ENCODE results near the gene CASZ1.
A peak's percentile ranks its signal among the peaks of the same experiment; 100 is the strongest.

The CASZ1 gene, protein sequence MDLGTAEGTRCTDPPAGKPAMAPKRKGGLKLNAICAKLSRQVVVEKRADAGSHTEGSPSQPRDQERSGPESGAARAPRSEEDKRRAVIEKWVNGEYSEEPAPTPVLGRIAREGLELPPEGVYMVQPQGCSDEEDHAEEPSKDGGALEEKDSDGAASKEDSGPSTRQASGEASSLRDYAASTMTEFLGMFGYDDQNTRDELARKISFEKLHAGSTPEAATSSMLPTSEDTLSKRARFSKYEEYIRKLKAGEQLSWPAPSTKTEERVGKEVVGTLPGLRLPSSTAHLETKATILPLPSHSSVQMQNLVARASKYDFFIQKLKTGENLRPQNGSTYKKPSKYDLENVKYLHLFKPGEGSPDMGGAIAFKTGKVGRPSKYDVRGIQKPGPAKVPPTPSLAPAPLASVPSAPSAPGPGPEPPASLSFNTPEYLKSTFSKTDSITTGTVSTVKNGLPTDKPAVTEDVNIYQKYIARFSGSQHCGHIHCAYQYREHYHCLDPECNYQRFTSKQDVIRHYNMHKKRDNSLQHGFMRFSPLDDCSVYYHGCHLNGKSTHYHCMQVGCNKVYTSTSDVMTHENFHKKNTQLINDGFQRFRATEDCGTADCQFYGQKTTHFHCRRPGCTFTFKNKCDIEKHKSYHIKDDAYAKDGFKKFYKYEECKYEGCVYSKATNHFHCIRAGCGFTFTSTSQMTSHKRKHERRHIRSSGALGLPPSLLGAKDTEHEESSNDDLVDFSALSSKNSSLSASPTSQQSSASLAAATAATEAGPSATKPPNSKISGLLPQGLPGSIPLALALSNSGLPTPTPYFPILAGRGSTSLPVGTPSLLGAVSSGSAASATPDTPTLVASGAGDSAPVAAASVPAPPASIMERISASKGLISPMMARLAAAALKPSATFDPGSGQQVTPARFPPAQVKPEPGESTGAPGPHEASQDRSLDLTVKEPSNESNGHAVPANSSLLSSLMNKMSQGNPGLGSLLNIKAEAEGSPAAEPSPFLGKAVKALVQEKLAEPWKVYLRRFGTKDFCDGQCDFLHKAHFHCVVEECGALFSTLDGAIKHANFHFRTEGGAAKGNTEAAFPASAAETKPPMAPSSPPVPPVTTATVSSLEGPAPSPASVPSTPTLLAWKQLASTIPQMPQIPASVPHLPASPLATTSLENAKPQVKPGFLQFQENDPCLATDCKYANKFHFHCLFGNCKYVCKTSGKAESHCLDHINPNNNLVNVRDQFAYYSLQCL (N-terminal part only)

DNA sequence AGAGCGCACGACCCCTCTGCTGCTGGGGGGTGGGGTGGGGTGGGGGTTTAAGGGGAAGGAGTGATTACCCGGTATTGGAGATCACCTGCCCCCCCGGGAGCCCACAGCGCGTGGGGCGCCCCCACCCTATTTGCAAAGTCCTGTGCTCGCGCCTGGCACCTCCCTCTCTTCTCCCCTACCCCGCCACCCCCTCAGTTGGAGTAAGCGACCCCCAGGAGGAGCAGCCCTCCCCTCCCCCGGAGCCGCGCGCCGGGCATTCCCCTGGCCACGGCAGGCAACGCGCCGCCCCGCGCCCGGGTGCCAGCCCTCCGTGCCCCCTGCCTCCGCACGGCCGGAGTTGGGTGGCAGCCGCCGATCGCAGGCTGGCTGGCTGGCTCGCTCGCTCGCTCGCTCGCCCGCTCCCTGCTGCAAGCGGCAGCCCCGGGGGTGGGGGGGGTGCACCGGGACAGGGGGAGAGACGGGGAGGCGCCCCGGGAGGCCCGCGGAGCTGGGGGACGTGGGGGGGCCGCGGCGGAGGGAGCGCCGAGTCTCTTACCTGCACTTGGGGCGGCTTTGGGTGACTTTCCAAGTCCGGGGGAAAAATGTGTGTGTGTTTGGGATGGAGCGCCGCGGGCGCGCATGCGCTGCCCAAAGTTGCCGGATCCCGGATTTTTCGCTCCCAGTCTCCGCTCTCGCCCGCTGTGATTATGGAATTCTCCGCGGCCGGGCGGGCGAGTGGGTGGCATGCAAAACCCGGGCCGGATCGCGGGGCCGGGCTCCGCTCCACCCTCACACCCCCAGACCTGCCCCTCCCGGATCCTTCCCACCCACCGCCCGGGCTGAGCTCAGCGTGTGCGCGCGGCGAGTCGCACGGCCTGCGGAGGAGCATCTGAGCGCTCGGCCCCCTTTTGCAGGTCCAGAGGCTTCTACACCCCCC lies at the start of gene CASZ1:
TSS of gene CASZ1 (minus strand) at position 618 of the 916 bp plus-strand sequence. CDS start 102,757 bp downstream, outside the sequence.
- DNase-seq (ENCODE audit: low spot score): peak; percentile 93

DNA sequence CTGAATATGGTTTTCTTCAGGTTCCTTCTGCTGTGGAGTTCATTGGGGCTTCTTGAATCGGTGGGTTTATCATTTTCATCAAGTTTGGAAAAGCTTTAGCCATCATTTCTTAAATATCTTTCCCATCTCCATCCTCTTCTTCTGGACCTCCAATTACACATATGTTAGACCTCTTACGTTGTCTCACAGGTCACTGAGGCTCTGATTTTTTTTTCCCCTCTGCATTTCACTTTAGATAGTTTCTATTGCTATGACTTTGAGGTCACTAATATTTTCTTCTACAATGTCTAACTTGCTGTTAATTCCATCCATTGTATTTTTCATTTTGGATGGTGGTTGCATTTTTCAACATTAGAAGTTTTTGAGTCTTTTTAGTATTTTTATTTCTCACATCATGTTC lies 47.3 kb upstream of the CASZ1 start:
- no peak for DNase-seq (ENCODE audit: low spot score)

DNA sequence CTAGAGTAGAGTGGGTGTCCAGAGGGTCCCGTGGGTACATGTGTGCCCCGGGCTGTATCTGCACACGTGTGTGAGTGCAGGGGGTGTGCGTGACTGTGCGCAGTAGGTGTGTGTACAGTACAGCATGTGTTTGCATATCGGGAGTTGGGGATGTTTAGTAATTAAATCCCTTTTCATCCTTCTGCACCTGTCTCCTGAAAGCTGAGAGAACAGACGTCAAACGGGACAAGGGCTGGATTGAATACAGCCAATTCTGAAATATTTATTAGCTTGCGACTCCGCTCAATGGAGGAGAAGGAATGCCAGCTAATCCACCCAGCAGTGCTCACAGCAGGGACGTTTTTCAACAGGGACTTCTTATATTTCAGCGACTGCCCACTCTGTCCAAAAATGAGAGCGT lies 44.7 kb upstream of the CASZ1 start:
- no peak for DNase-seq (ENCODE audit: low spot score)

DNA sequence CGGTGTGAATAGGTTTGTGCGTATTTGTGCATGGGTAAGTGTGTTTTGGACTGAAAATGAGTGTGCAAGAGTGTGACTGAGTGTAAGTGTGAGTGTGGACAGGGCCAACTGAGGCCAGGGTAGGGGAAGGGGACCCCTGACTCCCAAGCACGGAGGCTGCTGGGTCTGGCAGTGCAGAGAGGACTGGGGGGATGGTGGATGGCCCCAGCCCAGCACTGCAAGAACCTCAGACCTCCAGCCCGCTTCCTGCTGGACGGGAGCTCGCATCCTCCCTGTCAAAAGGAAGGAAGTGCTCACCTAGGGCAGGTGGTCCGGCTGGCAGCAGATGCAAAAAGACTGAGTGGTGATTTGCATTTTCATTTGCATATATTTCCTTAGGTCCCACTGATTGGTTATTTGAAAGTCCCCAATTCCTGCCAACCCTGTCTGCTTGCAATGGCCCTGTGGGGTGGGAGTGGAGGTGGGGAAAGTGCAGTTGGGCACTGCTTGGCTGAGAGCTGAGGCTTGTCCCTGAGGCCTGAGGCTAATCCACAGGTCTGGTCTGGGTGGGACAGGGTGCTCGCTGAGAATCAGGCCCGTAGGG lies 42.8 kb upstream of the CASZ1 start:
- no peak for DNase-seq (ENCODE audit: low spot score)

DNA sequence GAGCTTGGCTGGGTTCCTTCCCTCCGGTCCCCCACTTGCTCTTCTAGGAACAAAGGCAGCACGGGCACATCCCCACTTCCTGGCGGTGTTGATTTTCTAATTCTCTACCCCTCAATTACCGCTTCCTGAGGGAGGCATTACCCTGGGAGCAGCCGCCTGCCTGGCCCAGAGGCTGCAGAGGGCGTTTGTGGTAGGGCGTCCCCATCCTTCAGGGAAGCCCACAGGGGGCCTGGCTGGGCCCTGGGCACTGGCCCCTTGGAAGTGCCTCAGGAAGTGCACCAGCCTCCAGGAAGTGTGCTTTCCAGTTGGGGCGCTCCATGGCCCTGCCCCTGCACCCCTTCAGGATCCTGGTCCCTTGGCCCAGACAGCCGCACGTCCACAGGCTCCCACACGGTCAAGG lies 42.1 kb upstream of the CASZ1 start:
- no peak for DNase-seq (ENCODE audit: low spot score)

DNA sequence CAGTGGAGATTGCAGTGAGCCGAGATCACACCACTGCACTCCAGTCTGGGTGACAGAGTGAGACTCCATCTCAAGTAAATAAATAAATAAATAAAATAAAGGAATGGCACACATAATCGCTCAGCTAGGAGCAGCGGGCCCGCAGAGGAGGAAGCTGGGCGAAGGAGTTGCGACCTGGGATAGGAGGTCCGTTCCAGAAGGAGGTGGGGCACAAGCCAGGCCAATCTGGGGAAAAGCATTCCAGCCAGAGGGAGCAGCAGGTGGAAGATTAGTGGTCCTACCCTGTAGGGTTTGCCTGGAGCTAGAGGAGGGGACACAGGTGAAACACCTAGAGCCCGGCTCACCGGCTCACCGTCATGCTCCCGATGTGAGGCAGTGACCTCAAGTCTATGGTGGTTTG lies 40.3 kb upstream of the CASZ1 start:
- DNase-seq (ENCODE audit: low spot score): no peak

DNA sequence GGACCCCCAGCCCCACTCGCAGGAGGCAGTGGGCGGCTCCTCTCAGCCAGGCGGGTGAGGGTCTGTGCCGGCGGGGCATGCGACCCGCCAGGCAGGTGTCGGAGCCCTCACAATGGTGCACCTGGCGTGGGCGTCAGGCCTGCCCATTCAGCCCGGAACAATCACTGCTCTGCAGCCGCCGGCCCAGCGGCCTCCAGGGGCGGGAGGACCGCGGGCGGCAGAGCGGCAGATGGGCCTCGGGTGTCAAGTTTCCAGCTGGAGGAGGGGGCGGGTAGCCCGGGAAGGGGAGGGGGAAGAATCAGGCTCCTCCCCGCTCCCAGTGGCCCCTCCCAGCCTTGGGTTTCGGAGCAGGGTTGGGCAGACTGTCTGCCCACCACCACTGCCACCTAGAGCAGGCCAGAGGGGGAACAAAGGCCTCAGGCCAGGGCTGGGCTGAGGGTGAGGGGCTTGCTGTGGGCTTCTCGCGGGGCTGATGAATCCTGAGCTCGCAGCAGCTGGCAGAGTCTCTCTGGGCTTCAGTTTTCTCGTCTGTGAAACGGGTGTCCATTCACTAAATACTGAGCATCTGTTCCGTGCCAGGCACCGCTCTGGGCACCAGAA lies 39.5 kb upstream of the CASZ1 start:
- no peak for DNase-seq (ENCODE audit: low spot score)

DNA sequence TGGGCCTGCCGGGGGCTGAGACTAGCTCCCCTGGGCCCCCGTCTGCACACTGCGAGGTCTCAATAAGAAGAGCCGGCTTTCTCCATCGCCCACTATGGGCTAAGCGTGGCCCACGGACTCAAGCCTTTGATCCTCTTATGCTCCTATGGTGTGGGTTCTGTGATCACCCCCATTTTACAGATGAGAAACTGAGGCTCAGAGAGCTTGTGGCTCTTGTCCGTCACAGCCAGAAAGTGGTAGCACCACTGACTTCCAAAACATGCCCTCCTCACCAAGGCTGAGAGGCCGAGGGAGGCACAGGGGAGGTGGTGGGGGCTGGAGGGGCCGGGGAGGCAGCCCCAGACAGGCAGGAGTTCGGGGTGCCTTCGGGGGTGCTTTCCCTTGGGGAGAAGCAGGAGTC lies 39.0 kb upstream of the CASZ1 start:
- DNase-seq (ENCODE audit: low spot score): no peak

DNA sequence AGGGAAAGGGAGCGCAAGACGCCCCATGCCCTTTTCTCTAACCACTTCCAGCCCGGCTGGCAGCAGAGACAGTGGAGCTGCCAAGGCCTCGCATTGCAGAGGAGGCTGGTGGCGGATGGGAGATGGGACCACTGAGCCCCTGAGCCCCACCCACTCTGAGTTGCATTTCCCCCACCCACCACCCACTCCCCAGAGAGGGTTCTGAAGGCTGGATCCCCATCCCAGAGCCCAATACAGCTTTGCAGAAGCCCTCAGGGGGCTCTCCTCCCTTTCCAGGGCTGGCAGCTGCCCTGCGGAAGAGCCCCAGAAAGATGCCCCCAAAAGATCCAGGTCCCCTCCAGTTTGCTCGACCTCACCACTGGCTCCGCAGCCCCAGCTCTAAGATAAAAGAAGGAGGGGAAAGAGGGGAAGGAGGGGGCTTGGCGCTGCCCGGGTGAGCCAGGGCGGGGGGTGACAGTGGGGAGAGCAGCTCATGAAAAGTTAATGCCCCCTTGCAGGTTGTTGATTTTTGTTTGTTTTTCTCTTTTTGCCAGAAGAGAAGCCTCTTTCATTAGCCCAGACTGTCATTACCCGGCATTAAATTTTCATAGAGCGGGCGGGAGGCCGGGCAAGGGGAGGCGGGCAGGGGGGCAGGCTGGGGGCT lies 38.4 kb upstream of the CASZ1 start:
- no peak for DNase-seq (ENCODE audit: low spot score)

DNA sequence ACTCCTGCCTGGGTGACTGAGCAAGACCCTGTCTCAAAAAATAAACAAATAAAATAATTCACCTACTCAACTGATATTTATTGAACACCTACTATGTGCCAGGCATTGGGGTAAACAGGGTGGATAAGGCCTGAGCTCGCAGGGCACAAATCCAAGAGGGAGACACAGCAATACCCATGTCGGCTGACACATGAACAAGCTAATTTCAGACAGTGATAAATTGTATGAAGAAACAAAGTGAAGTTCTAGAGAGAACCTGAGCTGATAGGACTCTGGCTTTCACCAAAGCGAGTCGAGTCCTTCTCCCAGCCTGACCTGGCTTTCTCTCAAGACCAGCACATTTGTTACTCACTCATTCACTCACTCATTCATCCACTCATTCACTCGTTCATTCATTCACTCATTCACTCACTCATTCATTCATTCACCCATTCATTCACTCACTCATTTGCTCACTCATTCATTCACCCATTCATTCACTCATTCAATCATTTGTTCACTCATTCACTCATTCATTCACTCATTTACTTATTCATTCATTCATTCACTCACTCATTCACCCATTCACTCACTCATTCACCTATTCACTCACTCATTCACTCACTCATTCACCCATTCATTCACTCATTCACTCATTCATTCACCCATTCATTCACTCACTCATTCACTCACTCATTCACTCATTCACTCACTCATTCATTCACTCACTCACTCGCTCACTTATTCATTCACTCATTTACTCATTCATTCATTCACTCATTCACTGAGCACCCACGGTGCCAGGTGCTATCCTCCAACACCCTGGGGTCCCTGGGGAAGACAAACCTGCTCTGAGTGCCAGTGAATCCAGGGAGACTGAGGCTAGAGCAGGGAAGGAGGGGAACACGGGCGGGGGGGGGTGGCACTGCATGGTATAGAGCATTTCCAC lies 37.4 kb upstream of the CASZ1 start:
- no peak for DNase-seq (ENCODE audit: low spot score)

DNA sequence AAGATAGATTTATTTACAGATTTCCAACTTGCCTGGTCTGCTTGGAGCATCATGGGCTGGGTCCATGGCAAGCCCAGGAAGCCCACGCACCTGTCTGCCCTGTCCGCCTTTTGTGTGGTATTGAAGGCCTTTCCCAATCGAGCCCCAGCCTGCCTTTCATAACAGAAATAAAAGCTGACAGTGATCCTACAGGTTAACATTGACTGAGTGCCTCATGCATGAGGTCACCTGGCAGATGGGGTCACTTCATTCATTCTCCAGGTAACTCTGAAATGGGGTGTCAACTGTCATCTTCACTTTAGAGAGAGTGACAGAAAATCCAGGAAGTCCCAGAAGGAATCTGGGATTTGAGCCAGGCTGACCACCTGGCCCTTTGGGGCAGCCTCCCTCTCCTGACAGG lies 36.3 kb upstream of the CASZ1 start:
- DNase-seq (ENCODE audit: low spot score): no peak

DNA sequence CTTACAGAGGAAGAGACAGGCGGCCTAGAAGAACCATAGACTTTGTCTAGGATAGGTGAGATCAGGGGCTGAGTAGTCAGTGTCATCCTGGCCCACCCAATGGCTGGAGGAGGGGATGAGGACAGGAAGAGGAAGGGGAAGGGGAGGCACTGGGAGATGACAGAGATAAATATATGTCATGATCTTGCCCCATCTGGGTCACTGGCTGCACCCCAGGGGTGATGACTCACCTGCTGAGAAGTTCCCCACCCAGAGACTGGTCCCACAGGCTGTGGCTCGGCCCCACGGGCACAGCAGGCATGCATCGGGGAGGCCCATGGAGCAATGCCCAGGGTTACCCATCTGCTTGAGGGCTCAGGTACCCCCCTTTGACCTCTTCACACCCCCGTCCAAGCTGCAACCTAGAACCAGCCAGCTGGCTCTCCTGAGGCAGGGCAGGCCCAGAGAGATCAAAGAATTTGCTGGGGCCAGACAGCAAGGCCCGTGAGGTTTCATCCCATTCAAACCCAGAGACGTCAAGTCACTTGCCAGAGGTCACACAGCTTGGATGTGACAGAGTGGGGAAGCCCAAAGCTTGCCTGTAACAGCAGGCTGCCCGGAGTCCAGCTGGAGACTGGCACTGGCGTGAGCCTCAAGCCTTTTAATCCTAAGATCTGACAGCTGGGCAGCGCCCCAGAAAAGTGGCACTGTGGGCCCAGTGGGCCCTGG lies 34.7 kb upstream of the CASZ1 start:
- peak; percentile 17 for DNase-seq (ENCODE audit: low spot score)

DNA sequence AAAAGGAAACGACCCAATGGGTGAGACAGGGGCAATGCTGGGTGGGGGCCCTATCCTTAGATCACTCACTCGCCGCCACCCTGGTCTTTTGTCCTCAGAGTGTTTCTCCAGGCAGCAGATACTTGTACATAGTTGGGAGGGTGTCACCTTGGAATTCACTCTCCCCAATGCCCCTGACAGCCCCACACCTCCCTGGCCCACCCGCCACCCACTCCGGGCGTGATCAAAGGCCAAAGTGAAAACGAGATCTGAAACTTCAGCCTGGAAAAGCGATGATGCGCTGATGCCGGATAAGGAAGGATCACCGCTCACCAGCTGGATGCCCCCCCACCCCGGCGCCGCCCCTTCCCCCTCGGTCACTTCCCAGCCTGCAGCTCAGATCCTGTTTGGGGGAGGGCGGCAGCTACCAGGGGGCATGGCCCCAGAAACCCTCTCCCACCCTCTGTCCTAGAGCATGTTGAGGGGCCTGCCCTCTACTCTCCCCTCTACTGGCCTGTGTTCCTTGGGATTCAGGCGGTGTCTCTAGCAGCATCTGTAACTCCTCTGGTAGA lies 33.6 kb upstream of the CASZ1 start:
- no peak for DNase-seq (ENCODE audit: low spot score)

DNA sequence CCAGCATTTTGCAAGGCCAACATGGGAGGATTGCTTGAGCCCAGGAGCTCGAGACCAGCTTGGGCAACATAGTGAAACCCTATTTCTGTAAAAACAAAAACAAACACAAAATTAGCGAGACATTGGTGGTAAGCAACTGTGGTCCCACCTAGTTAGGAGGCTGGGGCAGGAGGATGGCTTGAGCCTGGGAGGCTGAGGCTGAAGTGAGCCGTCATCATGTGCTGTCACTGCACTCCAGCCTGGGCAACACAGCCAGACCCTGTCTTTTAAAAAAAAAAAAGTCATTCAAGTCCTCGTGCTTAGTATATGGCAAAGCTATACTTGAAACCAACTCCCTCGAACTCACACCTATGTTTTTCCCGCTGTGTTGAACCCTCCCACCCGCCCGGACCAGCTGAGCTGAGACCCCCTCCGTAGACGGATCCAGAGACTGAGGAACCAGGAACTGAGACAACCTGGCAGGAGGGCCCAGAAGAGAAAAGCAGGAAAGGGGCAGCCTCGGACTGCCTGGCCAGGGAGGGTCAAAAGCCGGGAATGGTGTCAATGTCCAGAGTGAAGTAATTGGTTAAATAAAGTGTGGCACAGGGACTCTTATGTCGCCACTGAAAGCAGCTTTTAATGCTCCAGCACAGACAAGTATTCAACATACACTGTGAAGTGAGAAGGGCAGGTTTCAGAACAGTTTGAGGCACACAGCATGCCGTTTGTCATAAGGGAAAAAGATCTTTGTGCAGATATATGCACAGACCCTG lies 32.8 kb upstream of the CASZ1 start:
- no peak for DNase-seq (ENCODE audit: low spot score)

DNA sequence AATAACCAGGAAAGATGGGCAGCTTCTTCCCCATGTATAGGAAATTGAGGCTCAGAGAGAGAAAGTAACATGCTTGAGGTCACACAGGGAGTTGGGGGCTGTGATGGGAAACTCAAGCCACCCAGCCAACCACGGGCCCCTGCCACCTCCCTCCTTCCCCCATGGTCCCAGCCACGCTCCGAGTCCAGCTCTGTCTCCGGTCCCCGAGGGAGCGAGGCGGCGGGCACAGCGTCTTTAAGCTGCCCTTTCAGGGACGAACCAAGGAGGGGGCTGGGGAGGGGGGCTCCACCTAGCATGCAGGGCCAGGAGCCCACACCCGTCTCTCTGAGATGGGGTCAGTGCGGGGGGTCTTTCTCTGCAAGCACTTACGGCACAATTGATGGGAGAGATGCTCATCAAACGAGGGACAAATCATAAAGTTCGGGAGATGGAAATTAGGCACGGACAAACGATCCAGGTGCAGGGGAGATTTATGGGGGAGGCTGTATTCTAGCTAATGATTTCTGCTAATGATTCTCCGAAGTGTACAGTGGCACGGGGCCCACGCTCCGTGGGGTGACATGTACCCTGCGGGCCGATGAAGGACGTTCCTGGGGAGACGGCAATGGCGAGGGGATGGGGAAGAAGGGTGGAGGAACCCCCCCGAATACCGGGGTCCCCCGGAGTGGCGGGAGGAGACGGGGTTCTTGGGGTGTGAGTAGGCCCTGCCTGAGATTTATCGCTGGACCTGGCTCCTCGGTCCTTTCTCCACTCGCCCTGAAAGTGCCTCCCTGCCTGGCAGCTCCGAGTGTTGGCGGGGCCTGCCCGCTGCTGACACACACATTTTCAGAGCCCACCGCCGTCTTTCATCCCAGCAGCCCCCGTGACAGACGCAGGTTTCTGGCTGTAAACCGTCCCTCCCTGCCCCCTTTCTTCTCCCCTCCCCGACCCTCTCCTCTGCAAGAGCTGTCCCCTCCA lies 31.2 kb upstream of the CASZ1 start:
- DNase-seq (ENCODE audit: low spot score): no peak

DNA sequence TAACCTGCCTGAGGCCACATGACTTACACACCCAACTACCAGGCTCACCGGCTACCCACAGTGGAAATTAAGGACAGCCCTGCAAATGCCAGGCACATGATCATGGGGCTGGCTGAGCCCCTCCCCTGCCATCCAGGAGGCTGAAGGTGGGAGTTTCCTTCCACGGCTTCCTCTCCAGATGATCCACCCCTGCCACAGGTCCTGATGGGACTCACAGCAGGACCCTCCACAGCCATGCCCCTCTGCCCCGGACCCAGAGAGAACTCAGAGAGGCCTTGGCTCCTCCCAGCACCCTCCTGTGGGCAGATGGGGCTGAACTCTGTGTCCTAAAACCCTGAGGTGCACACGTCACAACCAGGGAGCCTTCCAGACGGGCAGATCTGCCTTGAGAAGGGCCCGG lies 29.1 kb upstream of the CASZ1 start:
- no peak for DNase-seq (ENCODE audit: low spot score)

Data from LoVo (cell line).